ENCODE results near the gene EML4.
"Not testable (repeated sequence)": the region's sequence is repeated elsewhere in the genome, so short reads cannot be mapped to it uniquely, and the experiment has no call there.

Gene EML4

GRCh38 chr2:42164971-42165370, 4.2 kb upstream of the EML4 start:
- no CpG with 5 or more reads among the region's 1 CpG for WGBS
- Histone ChIP-seq H3K27me3 (ENCODE audit: insufficient read depth, low read length) (no peaks in the 10 kb centered on the region), H3K9ac (ENCODE audit: low read depth, low read length) (no peak overlapping the region), H3K4me1 (ENCODE audit: insufficient read depth, low read length) (no peaks in the 10 kb centered on the region), H3K36me3 (ENCODE audit: insufficient read depth, low read length) (no peaks in the 10 kb centered on the region), H3K9me3 (ENCODE audit: insufficient read depth, low read depth, low read length) (no peaks in the 10 kb centered on the region), H3K4me3 (ENCODE audit: low read length) (no peak overlapping the region), H3K27ac (ENCODE audit: low read depth, low read length) (no peak overlapping the region)

DNA sequence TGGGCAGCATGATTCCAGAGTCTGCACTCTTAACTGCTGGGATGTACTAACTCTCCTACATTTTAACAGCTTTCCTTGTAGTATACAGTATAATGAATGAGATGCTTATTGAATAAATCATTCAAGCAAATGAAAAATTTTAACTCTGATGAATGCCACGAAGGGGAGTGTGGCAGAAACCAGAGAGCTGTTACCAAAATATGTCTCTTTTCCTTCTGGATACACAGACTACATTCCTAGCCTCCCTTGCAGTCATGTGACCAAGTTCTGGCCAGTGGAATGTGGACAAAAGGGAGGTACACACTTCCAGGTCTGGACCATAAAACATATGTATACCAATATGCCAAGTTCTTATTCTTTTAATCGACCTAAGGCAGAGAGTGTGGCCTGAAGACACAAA, 1.7 kb upstream of the EML4 start:
- H3K4me1 ChIP-seq (ENCODE audit: insufficient read depth, low read length), result peaks cover 22% of the 10 kb centered on the region
- no peak overlapping the region for H3K4me3 ChIP-seq (ENCODE audit: low read length)
- H3K9ac ChIP-seq (ENCODE audit: low read depth, low read length), result no peak overlapping the region
- H3K27ac ChIP-seq (ENCODE audit: low read depth, low read length), result no peak overlapping the region
- 83% methylated on average over 2 of the region's 2 CpGs for WGBS
- no peaks in the 10 kb centered on the region for H3K27me3 ChIP-seq (ENCODE audit: insufficient read depth, low read length)
- H3K9me3 ChIP-seq (ENCODE audit: insufficient read depth, low read depth, low read length), result no peaks in the 10 kb centered on the region
- no peaks in the 10 kb centered on the region for H3K36me3 ChIP-seq (ENCODE audit: insufficient read depth, low read length)

DNA sequence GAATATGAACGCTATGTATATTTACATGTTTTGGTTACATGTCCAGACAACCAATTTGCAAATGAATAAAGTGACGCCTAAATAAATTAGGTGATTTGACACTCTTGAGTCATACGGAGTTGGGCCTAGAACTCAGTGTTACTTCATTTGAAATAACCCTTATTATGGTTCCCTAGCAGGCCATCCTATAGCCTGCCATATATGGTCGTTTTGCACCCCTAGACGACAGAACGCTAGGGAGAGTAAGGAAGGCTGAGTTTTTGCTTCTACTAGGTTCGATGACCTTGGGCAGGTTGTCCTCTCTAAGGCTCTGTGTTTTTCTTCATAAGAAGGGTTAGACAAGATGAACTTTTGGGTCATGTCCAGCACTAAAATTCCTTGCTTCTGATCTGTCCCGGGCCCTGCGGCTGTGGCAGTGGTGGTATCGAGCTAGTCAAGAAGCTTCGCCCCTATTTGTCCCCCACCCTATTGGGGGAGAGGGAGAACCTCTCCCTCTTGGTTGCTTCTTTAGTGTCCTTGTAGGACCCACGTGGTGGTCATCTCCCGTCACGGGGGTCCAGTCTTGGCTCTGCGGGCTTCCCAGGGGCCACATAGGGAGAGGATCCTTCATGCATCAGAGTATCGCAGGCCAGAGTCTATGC, 574 bp upstream of the EML4 start:
- peak overlapping the region; percentile 25; the same call in 1 of the 2 replicates for H3K27ac ChIP-seq (ENCODE audit: low read depth, low read length)
- H3K27me3 ChIP-seq (ENCODE audit: insufficient read depth, low read length), result no peaks in the 10 kb centered on the region
- no peaks in the 10 kb centered on the region for H3K36me3 ChIP-seq (ENCODE audit: insufficient read depth, low read length)

GRCh38 chr2:42169874-42170521, 845 bp downstream of the EML4 start:
- no peaks in the 10 kb centered on the region for H3K36me3 ChIP-seq (ENCODE audit: insufficient read depth, low read length)
- H3K4me1 ChIP-seq (ENCODE audit: insufficient read depth, low read length), result peaks cover 27% of the 10 kb centered on the region
- H3K27ac ChIP-seq (ENCODE audit: low read depth, low read length), result no peak overlapping the region; the same call in 1 of the 2 replicates
- H3K4me3 ChIP-seq (ENCODE audit: low read length), result peak overlapping the region; percentile 77
- H3K27me3 ChIP-seq (ENCODE audit: insufficient read depth, low read length), result no peaks in the 10 kb centered on the region
- H3K9ac ChIP-seq (ENCODE audit: low read depth, low read length), result peak overlapping the region; percentile 79
- no peaks in the 10 kb centered on the region for H3K9me3 ChIP-seq (ENCODE audit: insufficient read depth, low read depth, low read length)
- 1% methylated on average over 10 of the region's 10 CpGs for WGBS

More for the DNA sequence above, 574 bp upstream of the EML4 start:
- WGBS, result 82% methylated on average over 16 of the region's 16 CpGs
- no peaks in the 10 kb centered on the region for H3K9me3 ChIP-seq (ENCODE audit: insufficient read depth, low read depth, low read length)
- no peak overlapping the region; the same call in 1 of the 2 replicates for H3K9ac ChIP-seq (ENCODE audit: low read depth, low read length)
- H3K4me3 ChIP-seq (ENCODE audit: low read length), result peak overlapping the region; percentile 26
- peaks cover 27% of the 10 kb centered on the region for H3K4me1 ChIP-seq (ENCODE audit: insufficient read depth, low read length)

DNA sequence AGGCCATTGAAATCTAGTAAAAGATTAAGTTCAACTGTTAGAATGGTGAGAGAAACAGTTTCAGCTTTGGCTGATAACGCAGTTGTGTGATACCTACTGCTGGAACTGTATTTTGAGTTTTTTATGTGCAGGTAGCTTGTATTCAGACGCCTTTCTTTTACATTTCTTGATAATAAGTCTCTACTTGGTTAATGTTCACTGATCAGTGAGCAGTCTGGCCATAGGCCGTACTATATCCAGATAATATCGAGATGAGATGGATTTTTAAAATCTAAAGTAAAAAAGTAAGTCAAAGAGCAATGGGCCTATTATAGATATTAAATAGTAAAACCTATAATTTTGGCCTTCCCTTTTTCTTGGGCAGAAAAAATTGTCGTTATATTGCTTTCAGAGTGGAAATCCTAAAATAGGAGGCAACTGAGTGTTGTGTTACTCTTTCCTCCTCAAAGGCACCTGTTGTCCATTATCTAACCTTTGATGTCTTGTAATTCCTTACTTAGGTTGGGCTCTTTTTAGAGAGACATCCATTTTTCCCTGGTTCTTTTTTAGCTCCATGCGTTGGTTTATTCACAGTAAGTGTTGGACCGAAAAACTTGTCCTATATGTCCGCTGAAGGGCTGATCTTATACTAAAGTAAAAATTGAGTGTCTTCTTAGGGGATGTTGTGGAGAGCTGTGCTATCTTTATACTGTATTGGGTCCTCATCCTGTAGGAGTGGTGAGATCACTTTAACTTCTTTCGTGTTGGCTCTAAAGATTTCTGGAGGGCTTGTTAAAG, 1.7 kb downstream of the EML4 start:
- peak overlapping the region; percentile 79; the same call in 1 of the 2 replicates for H3K9ac ChIP-seq (ENCODE audit: low read depth, low read length)
- no peaks in the 10 kb centered on the region for H3K36me3 ChIP-seq (ENCODE audit: insufficient read depth, low read length)
- peaks cover 27% of the 10 kb centered on the region for H3K4me1 ChIP-seq (ENCODE audit: insufficient read depth, low read length)
- WGBS, result 59% methylated on average over 8 of the region's 9 CpGs
- no peaks in the 10 kb centered on the region for H3K9me3 ChIP-seq (ENCODE audit: insufficient read depth, low read depth, low read length)
- H3K27ac ChIP-seq (ENCODE audit: low read depth, low read length), result no peak overlapping the region
- no peaks in the 10 kb centered on the region for H3K27me3 ChIP-seq (ENCODE audit: insufficient read depth, low read length)
- H3K4me3 ChIP-seq (ENCODE audit: low read length), result peak overlapping the region; percentile 77

DNA sequence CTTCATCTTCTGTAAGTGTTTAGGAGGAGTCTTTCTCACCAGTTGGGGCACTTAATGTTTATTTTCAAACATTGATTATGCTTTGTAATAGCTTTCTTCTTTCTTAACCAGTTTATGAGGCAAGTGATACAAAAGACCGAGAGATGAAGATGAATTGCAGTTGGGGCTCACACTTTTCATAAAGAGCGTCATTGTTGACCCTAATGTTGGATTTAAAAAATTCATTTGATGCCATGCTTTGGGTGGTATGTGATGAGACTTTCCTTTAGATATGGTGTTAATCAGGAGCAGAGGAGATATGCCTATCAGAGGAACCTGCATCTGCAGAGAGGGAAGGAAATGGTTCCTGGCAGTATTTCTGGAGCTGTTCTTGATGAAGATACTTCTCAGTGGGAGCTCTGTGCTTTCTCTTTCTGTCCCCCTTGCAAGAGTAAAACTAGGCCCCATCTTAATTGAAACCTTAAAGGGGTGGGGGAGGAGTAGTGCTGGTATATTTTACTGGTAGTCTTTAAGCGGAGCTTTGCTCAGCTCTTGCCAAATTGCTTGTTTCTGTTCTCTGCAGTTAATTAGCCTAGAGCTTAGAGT, 2.3 kb downstream of the EML4 start:
- no peaks in the 10 kb centered on the region for H3K36me3 ChIP-seq (ENCODE audit: insufficient read depth, low read length)
- peaks cover 27% of the 10 kb centered on the region for H3K4me1 ChIP-seq (ENCODE audit: insufficient read depth, low read length)
- H3K9ac ChIP-seq (ENCODE audit: low read depth, low read length), result peak overlapping the region; percentile 34; the same call in 1 of the 2 replicates
- peak overlapping the region; percentile 77 for H3K4me3 ChIP-seq (ENCODE audit: low read length)
- H3K27me3 ChIP-seq (ENCODE audit: insufficient read depth, low read length), result no peaks in the 10 kb centered on the region
- 60% methylated on average over 3 of the region's 3 CpGs for WGBS
- peak overlapping the region; percentile 24; the same call in 1 of the 2 replicates for H3K27ac ChIP-seq (ENCODE audit: low read depth, low read length)
- no peaks in the 10 kb centered on the region for H3K9me3 ChIP-seq (ENCODE audit: insufficient read depth, low read depth, low read length)

DNA sequence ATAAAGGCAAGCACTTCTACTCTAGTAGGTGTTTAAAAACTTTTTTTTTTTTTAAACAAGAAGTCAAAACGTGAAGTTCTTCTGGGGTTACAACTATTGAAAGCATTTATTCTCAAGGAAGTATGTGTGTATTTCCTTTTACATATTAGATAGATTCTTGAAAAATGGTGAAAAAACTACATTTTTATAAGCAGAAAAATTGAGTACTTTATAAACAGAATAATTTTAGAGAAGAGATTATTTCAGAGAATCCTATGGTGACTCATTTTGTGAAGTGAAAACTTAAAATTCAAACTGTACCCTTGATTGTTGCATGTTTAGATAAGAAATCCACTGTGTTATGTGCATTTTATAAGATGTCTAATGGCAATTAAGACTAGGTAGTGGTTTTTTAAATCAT, 2.9 kb downstream of the EML4 start:
- peaks cover 27% of the 10 kb centered on the region for H3K4me1 ChIP-seq (ENCODE audit: insufficient read depth, low read length)
- H3K9ac ChIP-seq (ENCODE audit: low read depth, low read length), result peak overlapping the region; percentile 34; the same call in 1 of the 2 replicates
- peak overlapping the region; percentile 24; the same call in 1 of the 2 replicates for H3K27ac ChIP-seq (ENCODE audit: low read depth, low read length)
- peak overlapping the region; percentile 77 for H3K4me3 ChIP-seq (ENCODE audit: low read length)
- H3K27me3 ChIP-seq (ENCODE audit: insufficient read depth, low read length), result no peaks in the 10 kb centered on the region
- H3K9me3 ChIP-seq (ENCODE audit: insufficient read depth, low read depth, low read length), result no peaks in the 10 kb centered on the region
- no peaks in the 10 kb centered on the region; the same call in 1 of the 2 replicates for H3K36me3 ChIP-seq (ENCODE audit: insufficient read depth, low read length)
- WGBS, result no CpG with 5 or more reads among the region's 1 CpG

- Histone ChIP-seq H3K9ac (ENCODE audit: low read depth, low read length) (no peak overlapping the region), H3K4me1 (ENCODE audit: insufficient read depth, low read length) (peaks cover 27% of the 10 kb centered on the region), H3K9me3 (ENCODE audit: insufficient read depth, low read depth, low read length) (no peaks in the 10 kb centered on the region), H3K4me3 (ENCODE audit: low read length) (no peak overlapping the region), H3K27ac (ENCODE audit: low read depth, low read length) (no peak overlapping the region), H3K27me3 (ENCODE audit: insufficient read depth, low read length) (no peaks in the 10 kb centered on the region), H3K36me3 (ENCODE audit: insufficient read depth, low read length) (no peaks in the 10 kb centered on the region; the same call in 1 of the 2 replicates)
- no CpG with 5 or more reads among the region's 1 CpG for WGBS
These were observed 3.4 kb downstream of the EML4 start for GRCh38 chr2:42172566-42172965.

DNA sequence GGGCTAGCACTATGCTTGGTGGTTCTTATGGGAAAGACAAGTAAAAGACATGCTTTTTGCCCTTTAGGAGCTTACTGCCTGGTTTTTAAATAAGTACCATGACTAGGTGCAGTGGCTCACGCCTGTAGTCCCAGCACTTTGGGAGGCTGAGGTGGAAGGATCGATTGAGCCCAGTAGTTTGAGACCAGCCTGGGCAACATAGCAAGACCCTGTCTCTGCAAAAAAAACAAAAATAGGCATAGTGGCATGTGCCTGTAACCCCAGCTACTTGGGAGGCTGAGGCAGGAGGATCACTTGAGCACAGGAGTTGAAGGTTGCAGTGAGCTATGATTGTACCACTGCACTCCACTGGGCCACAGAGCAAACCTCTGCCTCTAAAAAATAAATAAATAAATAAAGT, 4.3 kb downstream of the EML4 start:
- H3K4me3 ChIP-seq (ENCODE audit: low read length); H3K36me3 ChIP-seq (ENCODE audit: insufficient read depth, low read length); H3K27me3 ChIP-seq (ENCODE audit: insufficient read depth, low read length); H3K9me3 ChIP-seq (ENCODE audit: insufficient read depth, low read depth, low read length); H3K27ac ChIP-seq (ENCODE audit: low read depth, low read length); H3K9ac ChIP-seq (ENCODE audit: low read depth, low read length): not testable (repeated sequence)
- peaks cover 27% of the 10 kb centered on the region for H3K4me1 ChIP-seq (ENCODE audit: insufficient read depth, low read length)
- 94% methylated on average over 2 of the region's 2 CpGs for WGBS

DNA sequence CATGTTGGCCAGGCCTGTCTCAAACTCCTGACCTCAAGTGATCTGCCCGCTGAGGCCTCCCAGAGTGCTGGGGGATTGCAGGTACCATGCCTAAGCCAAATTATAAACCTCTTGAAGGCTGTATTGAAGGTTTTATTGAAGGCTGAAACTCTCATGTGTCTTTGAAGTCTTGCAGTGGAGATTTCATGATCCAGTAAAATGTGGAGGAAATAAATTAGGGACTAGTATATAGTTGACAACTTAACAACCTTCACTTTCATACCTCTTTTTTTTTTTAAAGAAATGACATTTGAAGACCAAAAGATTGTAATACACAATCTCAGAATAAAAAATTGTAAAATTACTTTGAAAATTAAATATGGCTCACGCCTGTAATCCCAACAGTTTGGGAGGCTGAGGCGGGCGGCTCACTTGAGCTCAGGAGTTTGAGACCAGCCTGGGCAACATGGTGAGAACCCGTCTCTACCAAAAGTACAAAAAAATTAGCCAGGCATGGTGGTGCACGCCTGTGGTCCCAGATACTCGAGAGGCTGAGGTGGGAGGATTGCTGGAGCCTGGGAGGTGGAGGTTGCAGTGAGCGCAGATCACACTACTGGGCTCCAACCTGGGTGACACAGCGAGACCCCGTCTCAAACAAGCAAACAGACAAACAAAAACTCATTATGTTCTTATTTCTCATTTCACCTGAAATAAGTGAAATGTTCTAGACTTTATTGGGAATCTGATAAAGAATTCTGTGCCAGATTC, 8.0 kb downstream of the EML4 start:
- no peak overlapping the region for H3K9ac ChIP-seq (ENCODE audit: low read depth, low read length)
- H3K36me3 ChIP-seq (ENCODE audit: insufficient read depth, low read length), result no peaks in the 10 kb centered on the region; the same call in 1 of the 2 replicates
- H3K4me3 ChIP-seq (ENCODE audit: low read length), result no peak overlapping the region
- H3K4me1 ChIP-seq (ENCODE audit: insufficient read depth, low read length), result peaks cover 8% of the 10 kb centered on the region
- H3K27ac ChIP-seq (ENCODE audit: low read depth, low read length), result no peak overlapping the region
- 95% methylated on average over 8 of the region's 10 CpGs for WGBS
- no peaks in the 10 kb centered on the region for H3K9me3 ChIP-seq (ENCODE audit: insufficient read depth, low read depth, low read length)
- H3K27me3 ChIP-seq (ENCODE audit: insufficient read depth, low read length), result no peaks in the 10 kb centered on the region

Data from HUES64 (cell line).